ENCODE measurements around the gene COG3. TPM values are rescaled to one million over a fixed set of nuclear protein-coding genes. Genes with fewer than 3 reads are reported as not detected.

Gene COG3
- polyA plus RNA-seq, 1 donor from 2014 or later = 90.2 TPM

DNA sequence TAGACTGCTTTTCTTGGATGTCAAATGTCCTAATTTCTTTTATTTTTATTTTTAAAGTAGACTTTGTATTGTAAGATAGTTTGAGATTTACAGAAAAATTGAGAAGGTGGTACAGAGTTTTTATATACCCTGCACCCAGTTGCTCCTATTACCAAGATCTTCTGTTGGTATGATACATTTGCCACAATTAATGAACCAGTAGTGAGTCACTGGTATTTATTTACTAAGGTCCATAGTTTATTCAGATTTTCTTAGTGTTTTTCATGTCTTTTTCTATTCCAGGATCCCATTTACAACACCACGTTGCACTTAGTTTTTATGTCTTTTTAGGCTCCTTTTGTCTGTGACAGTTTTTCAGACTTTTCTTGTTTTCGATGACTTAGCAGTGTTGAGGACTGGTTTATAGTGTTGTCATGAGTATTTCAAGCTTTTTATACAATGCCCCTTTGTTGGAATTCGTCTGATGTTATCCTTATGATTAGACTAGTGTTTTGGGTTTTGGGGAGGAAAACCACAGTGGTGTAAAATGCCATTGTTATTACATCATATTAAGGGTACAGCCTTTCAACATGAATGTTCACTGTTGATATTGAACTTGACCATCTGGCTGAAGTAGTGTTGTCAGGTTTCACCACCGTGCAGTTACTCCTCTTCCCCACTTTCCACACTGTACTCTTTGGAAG, 35.9 kb downstream of the COG3 start:
- Histone ChIP-seq H4K20me1 (ENCODE audit: insufficient read depth) (no peaks in the 10 kb centered on the region), H2AFZ (ENCODE audit: low read depth, low read length) (no peak overlapping the region), H3K27ac (ENCODE audit: low read length) (no peak overlapping the region), H3K9me2 (ENCODE audit: insufficient read depth, low read length) (no peaks in the 10 kb centered on the region), H3K9me3 (ENCODE audit: low read length) (peaks cover 3% of the 10 kb centered on the region), H3K27me3 (ENCODE audit: insufficient read depth, low read depth, low read length) (no peaks in the 10 kb centered on the region), H3K36me3 (ENCODE audit: insufficient read depth, low read length) (peaks cover 19% of the 10 kb centered on the region), H3K4me2 (ENCODE audit: low read length) (no peak overlapping the region), H3F3A (ENCODE audit: insufficient read depth, low read length, poor library complexity, severe bottlenecking) (no peaks in the 10 kb centered on the region), H3K9ac (ENCODE audit: low read length) (no peak overlapping the region), H3K4me3 (ENCODE audit: low read length) (no peak overlapping the region), H3K79me2 (replicated peaks; ENCODE audit: insufficient read depth, low read length) (no peaks in the 10 kb centered on the region)
- TF ChIP-seq RAD21 (conservative IDR thresholded peaks at IDR 0.05) = no peak

DNA sequence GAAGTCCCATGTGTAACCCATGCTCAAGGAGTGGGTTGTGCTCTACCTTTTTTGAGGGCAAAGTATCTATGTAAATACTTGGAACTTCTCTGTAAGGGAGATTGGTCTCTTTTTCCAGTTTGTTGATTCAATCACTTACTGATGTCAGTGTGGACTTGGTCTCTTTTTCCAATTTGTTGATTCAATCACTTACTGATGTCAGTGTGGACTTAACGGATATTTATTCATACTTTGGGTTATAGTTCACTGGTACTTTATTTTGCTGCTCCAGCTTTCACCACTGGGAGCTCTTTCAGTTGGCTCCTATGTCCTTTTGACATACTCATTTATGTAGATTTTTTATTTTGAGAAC, 36.4 kb downstream of the COG3 start:
- Histone ChIP-seq H3K9ac (ENCODE audit: low read length) (no peak overlapping the region), H3K9me2 (ENCODE audit: insufficient read depth, low read length) (no peaks in the 10 kb centered on the region), H3K4me3 (ENCODE audit: low read length) (no peak overlapping the region), H3K27ac (ENCODE audit: low read length) (no peak overlapping the region), H3F3A (ENCODE audit: insufficient read depth, low read length, poor library complexity, severe bottlenecking) (no peaks in the 10 kb centered on the region), H3K27me3 (ENCODE audit: insufficient read depth, low read depth, low read length) (no peaks in the 10 kb centered on the region), H2AFZ (ENCODE audit: low read depth, low read length) (no peak overlapping the region), H3K36me3 (ENCODE audit: insufficient read depth, low read length) (peaks cover 19% of the 10 kb centered on the region), H3K9me3 (ENCODE audit: low read length) (peaks cover 3% of the 10 kb centered on the region), H3K4me2 (ENCODE audit: low read length) (no peak overlapping the region), H3K79me2 (replicated peaks; ENCODE audit: insufficient read depth, low read length) (no peaks in the 10 kb centered on the region), H4K20me1 (ENCODE audit: insufficient read depth) (no peaks in the 10 kb centered on the region)
- TF ChIP-seq, protein P1, sequence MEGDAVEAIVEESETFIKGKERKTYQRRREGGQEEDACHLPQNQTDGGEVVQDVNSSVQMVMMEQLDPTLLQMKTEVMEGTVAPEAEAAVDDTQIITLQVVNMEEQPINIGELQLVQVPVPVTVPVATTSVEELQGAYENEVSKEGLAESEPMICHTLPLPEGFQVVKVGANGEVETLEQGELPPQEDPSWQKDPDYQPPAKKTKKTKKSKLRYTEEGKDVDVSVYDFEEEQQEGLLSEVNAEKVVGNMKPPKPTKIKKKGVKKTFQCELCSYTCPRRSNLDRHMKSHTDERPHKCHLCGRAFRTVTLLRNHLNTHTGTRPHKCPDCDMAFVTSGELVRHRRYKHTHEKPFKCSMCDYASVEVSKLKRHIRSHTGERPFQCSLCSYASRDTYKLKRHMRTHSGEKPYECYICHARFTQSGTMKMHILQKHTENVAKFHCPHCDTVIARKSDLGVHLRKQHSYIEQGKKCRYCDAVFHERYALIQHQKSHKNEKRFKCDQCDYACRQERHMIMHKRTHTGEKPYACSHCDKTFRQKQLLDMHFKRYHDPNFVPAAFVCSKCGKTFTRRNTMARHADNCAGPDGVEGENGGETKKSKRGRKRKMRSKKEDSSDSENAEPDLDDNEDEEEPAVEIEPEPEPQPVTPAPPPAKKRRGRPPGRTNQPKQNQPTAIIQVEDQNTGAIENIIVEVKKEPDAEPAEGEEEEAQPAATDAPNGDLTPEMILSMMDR (IDR thresholded peaks at IDR 0.05; ENCODE audit: poor library complexity, severe bottlenecking) = no peak
- TF ChIP-seq TAF1 (IDR thresholded peaks at IDR 0.05; ENCODE audit: low read depth) (no peak), POLR2AphosphoS5 (IDR thresholded peaks at IDR 0.05) (no peak), RAD21 (conservative IDR thresholded peaks at IDR 0.05) (no peak), EZH2 (IDR thresholded peaks at IDR 0.05; ENCODE audit: borderline replicate concordance, insufficient read depth, low read length, poor library complexity, severe bottlenecking) (no peak), SMC3 (conservative IDR thresholded peaks at IDR 0.05; ENCODE audit: poor library complexity) (no peak), EP300 (conservative IDR thresholded peaks at IDR 0.05; ENCODE audit: poor library complexity, severe bottlenecking) (no peak), MXI1 (conservative IDR thresholded peaks at IDR 0.05; ENCODE audit: poor library complexity, severe bottlenecking) (no peak)
- TF ChIP-seq, protein P2, sequence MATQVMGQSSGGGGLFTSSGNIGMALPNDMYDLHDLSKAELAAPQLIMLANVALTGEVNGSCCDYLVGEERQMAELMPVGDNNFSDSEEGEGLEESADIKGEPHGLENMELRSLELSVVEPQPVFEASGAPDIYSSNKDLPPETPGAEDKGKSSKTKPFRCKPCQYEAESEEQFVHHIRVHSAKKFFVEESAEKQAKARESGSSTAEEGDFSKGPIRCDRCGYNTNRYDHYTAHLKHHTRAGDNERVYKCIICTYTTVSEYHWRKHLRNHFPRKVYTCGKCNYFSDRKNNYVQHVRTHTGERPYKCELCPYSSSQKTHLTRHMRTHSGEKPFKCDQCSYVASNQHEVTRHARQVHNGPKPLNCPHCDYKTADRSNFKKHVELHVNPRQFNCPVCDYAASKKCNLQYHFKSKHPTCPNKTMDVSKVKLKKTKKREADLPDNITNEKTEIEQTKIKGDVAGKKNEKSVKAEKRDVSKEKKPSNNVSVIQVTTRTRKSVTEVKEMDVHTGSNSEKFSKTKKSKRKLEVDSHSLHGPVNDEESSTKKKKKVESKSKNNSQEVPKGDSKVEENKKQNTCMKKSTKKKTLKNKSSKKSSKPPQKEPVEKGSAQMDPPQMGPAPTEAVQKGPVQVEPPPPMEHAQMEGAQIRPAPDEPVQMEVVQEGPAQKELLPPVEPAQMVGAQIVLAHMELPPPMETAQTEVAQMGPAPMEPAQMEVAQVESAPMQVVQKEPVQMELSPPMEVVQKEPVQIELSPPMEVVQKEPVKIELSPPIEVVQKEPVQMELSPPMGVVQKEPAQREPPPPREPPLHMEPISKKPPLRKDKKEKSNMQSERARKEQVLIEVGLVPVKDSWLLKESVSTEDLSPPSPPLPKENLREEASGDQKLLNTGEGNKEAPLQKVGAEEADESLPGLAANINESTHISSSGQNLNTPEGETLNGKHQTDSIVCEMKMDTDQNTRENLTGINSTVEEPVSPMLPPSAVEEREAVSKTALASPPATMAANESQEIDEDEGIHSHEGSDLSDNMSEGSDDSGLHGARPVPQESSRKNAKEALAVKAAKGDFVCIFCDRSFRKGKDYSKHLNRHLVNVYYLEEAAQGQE (IDR thresholded peaks at IDR 0.05; ENCODE audit: borderline replicate concordance) = no peak

Data from neural cell (in vitro differentiated cells).